ENCODE results near the gene TTN. TPM values are rescaled to one million over a fixed set of nuclear protein-coding genes. Genes with fewer than 3 reads are reported as not detected.

Gene TTN
- total and polyA plus RNA-seq, 2 experiments from 2014 or later = 12.5 to 15.7 TPM

DNA sequence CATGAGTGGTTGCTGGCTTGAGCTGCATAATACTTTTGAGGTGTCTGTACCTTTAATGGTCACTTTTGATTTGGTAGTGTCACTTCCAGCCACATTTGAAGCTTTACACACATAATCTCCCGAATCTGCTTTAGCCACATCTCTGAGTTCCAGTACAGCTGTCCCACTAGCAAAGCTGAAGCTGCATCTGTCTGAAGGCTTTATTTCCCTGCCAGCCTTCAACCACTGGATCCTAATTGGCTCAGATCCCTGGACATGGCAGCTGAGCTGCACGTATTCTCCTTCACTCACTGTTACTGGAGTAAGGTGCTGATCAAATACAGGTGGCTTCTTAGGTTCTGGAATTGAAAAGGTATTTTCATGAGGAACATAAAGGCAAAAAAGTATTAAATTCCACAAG lies 99.7 kb downstream of the TTN start:
- Mint-ChIP-seq H3K27ac (no peak overlapping the region), H3K4me1 (no peaks in the 10 kb centered on the region)
- TF ChIP-seq POLR2AphosphoS5 (IDR thresholded peaks at IDR 0.05; ENCODE audit: low read depth) (no peak), CREB1 (CRISPR knock-in tag; IDR thresholded peaks at IDR 0.05; ENCODE audit: low read depth) (no peak), NANOG (IDR thresholded peaks at IDR 0.05; ENCODE audit: borderline replicate concordance) (no peak)
- TF ChIP-seq, protein P1, sequence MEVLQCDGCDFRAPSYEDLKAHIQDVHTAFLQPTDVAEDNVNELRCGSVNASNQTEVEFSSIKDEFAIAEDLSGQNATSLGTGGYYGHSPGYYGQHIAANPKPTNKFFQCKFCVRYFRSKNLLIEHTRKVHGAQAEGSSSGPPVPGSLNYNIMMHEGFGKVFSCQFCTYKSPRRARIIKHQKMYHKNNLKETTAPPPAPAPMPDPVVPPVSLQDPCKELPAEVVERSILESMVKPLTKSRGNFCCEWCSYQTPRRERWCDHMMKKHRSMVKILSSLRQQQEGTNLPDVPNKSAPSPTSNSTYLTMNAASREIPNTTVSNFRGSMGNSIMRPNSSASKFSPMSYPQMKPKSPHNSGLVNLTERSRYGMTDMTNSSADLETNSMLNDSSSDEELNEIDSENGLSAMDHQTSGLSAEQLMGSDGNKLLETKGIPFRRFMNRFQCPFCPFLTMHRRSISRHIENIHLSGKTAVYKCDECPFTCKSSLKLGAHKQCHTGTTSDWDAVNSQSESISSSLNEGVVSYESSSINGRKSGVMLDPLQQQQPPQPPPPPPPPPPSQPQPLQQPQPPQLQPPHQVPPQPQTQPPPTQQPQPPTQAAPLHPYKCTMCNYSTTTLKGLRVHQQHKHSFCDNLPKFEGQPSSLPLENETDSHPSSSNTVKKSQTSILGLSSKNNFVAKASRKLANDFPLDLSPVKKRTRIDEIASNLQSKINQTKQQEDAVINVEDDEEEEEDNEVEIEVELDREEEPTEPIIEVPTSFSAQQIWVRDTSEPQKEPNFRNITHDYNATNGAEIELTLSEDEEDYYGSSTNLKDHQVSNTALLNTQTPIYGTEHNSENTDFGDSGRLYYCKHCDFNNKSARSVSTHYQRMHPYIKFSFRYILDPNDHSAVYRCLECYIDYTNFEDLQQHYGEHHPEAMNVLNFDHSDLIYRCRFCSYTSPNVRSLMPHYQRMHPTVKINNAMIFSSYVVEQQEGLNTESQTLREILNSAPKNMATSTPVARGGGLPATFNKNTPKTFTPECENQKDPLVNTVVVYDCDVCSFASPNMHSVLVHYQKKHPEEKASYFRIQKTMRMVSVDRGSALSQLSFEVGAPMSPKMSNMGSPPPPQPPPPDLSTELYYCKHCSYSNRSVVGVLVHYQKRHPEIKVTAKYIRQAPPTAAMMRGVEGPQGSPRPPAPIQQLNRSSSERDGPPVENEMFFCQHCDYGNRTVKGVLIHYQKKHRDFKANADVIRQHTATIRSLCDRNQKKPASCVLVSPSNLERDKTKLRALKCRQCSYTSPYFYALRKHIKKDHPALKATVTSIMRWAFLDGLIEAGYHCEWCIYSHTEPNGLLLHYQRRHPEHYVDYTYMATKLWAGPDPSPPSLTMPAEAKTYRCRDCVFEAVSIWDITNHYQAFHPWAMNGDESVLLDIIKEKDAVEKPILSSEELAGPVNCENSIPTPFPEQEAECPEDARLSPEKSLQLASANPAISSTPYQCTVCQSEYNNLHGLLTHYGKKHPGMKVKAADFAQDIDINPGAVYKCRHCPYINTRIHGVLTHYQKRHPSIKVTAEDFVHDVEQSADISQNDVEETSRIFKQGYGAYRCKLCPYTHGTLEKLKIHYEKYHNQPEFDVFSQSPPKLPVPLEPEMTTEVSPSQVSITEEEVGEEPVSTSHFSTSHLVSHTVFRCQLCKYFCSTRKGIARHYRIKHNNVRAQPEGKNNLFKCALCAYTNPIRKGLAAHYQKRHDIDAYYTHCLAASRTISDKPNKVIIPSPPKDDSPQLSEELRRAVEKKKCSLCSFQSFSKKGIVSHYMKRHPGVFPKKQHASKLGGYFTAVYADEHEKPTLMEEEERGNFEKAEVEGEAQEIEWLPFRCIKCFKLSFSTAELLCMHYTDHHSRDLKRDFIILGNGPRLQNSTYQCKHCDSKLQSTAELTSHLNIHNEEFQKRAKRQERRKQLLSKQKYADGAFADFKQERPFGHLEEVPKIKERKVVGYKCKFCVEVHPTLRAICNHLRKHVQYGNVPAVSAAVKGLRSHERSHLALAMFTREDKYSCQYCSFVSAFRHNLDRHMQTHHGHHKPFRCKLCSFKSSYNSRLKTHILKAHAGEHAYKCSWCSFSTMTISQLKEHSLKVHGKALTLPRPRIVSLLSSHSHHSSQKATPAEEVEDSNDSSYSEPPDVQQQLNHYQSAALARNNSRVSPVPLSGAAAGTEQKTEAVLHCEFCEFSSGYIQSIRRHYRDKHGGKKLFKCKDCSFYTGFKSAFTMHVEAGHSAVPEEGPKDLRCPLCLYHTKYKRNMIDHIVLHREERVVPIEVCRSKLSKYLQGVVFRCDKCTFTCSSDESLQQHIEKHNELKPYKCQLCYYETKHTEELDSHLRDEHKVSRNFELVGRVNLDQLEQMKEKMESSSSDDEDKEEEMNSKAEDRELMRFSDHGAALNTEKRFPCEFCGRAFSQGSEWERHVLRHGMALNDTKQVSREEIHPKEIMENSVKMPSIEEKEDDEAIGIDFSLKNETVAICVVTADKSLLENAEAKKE (CRISPR knock-in tag; IDR thresholded peaks at IDR 0.05) = no peak
- TF ChIP-seq, protein P2, sequence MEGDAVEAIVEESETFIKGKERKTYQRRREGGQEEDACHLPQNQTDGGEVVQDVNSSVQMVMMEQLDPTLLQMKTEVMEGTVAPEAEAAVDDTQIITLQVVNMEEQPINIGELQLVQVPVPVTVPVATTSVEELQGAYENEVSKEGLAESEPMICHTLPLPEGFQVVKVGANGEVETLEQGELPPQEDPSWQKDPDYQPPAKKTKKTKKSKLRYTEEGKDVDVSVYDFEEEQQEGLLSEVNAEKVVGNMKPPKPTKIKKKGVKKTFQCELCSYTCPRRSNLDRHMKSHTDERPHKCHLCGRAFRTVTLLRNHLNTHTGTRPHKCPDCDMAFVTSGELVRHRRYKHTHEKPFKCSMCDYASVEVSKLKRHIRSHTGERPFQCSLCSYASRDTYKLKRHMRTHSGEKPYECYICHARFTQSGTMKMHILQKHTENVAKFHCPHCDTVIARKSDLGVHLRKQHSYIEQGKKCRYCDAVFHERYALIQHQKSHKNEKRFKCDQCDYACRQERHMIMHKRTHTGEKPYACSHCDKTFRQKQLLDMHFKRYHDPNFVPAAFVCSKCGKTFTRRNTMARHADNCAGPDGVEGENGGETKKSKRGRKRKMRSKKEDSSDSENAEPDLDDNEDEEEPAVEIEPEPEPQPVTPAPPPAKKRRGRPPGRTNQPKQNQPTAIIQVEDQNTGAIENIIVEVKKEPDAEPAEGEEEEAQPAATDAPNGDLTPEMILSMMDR (conservative IDR thresholded peaks at IDR 0.05; ENCODE audit: low read depth in 2 of 2) = no peak

More for the DNA sequence above, 99.7 kb downstream of the TTN start:
- H3K27me3 Mint-ChIP-seq (ENCODE audit: insufficient read depth, low read depth, poor library complexity) = no peaks in the 10 kb centered on the region
- Histone ChIP-seq H3K9me2 (ENCODE audit: insufficient read depth) (no peaks in the 10 kb centered on the region), H3K27ac (ENCODE audit: low read depth) (no peak overlapping the region), H2AFZ (no peak overlapping the region), H3K4me2 (no peak overlapping the region), H3K36me3 (ENCODE audit: insufficient read depth) (0 out of 2 replicates have a peak, but pooled peaks cover 4% of the 10 kb centered on the region), H3F3A (replicated peaks; ENCODE audit: low read depth) (no peaks in the 10 kb centered on the region), H3K27me3 (ENCODE audit: insufficient read depth) (no peaks in the 10 kb centered on the region), H3K4me3 (no peak overlapping the region), H3K4me1 (ENCODE audit: insufficient read depth) (no peaks in the 10 kb centered on the region), H3K79me2 (replicated peaks; ENCODE audit: insufficient read depth) (no peaks in the 10 kb centered on the region), H4K20me1 (replicated peaks; ENCODE audit: insufficient read depth) (no peaks in the 10 kb centered on the region)
- H3K36me3 Mint-ChIP-seq (ENCODE audit: low read depth) = no peaks in the 10 kb centered on the region
- DNase-seq (ENCODE audit: low spot score) = no peak
- no peak for ATAC-seq
- H3K4me3 Mint-ChIP-seq = no peak overlapping the region
- no peaks in the 10 kb centered on the region for H3K9me3 Mint-ChIP-seq
